Activated CD8-positive, alpha-beta memory T cell treated with anti-CD3 and anti-CD28 coated beads, Interleukin-2, amount 50 U/mL, for 4 hours (primary cell): ENCODE results near the gene TOB2.
A peak's percentile ranks its signal among the peaks of the same experiment; 100 is the strongest.
"Not testable (repeated sequence)": the region's sequence is repeated elsewhere in the genome, so short reads cannot be mapped to it uniquely, and the experiment has no call there.

ENCODE experiments used
- DNase-seq: peaks from one replicate; pipeline ENCODE4 v3.0.0-alpha.2; 2020

Gene TOB2

DNA sequence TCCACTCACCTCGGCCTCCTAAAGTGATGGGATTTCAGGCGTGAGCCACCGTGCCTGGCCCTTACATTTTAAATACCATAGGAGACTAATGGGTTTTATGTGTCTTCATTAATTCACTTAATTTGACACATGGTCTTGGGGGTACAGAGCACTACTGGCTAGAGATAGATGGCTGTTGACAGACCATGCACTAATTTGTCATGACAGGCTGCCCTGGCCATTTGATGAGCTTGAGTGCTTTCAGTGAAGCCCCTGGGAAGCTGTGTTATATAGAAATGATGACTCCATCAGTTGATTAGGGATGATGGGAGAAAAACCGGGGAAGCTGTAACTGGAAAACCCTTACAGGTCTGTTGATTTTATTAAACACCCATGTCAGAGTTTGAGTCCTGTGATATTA lies 15.3 kb upstream of the TOB2 start:
- DNase-seq: no peak

DNA sequence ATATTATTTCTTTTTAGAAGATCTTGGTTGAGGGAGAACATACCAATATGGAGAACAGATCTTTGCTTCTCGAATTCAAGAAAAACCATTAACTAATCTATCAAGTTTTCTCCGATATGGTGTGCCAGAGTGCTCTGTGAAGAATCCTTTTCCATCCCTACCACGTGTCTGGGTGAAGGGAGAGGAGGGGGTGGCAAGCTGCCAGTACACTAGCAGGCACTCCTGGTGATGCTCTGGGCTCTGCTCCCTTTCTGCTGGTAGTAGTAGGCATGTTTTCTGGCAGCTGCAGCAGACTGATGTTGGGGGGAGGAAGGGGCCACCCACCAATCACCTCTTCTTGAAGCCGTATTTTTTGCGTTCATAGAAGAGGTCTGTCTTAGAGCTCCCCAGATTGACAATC lies 13.5 kb upstream of the TOB2 start:
- not testable (repeated sequence) for DNase-seq

DNA sequence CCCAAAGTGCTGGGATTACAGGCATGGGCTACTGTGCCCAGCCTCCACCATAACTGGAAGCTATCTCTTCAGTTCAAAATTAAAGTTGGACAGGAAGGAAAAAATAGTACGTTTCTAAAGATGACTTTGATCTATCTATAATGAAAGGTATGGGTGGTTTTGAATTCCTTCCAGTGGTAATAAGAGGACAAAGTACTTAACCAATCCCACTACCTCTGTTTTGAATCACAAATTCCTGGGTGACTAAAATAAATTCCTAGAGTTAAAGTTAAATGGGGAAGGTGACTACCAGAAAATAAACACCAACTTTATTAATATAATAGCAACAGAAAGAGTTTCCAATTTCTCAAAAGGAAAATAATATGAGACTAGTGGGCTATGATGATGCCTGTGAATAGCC lies 12.8 kb upstream of the TOB2 start:
- DNase-seq: no peak

DNA sequence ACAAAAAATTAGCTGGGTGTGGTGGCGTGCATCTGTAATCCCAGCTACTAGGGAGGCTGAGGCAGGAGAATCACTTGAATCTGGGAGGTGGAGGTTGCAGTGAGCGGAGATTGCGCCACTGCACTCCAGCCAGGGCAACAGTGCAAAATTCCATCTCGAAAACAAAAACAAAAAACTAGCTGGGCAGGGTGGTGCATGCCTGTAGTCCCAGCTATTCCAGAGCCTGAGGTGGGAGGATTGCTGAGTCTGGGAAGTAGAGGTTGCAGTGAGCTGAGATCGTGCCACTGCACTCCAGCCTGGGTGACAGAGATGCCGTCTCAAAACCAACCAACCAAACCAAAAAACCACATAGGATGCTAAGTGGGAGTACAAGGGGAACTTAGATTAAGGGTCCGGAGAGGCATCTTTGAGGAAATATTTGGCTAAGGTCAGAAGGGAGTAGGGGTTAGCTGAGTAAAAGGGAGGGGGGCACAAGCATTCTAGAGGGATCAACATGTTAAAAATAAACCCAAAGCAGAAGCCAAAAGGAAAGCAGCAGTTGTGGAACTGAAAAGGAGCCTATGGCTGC lies 11.6 kb upstream of the TOB2 start:
- DNase-seq: no peak

DNA sequence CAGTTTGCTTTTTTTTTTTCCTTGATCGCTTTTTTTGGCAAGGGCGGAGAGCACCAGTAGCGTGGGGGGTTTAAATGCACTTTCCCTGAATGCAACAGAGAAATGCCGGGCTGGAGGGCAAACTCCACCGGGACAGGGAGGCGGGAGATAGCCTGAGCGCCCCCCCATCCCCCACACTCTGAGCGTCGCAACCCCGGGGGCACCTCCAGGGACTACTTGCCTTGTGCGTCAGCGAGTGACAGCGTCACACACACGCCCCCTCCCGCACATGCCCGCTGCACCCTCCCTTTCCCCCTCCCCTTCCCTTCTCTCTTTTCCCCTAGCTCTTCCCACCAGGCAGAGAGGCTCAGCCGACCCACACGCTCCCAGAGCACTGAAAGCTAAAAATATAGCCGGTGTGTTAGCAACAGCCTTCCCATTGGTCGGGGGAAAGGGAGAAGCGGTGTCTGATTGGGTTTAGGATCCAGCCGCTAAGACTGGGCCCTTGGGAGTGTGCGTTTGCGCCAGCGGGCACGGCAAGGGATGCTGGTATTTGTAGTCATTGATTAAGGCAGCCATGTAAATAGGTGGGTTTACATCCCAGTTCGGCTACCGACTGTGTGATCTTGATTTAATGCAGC lies 1.7 kb upstream of the TOB2 start:
- DNase-seq: peak; percentile 82

DNA sequence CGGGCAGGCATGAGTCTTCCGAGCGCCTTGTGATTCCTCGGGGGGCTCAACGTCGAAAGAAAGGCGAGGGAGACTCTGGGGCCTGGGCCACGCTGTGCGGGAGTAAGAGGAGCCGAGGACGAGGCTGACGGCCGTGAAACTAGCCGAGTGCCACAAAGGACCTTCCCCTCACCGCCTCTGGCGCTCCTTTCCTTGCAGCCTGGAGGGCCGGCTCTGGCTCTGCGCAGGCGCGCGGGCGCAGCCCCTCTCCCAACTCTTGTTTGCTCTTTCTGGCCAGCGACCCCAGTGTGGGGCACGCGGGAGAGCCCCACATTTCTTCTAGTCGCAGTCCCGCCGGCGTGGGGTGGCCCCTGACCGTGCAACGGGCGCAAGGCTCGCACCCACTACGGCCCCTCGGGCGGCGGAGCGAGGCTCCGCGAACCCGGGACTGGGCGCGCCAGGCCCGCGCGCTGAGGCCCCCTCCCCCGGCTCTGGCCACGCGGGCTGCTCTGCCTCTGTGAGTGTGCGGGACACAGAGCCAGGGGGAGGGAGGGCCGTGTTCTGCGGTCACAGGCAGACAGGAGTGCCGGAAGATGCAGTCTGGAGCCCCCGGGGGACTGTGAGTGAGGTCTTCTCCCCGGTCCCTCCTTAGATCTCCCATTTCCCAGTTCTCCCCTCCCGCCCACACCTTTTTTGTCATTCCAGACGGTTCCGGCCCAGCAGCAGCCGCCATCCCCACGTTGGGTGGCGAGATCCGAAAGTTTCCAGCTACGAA lies 1.0 kb upstream of the TOB2 start:
- DNase-seq: peak; percentile 50

DNA sequence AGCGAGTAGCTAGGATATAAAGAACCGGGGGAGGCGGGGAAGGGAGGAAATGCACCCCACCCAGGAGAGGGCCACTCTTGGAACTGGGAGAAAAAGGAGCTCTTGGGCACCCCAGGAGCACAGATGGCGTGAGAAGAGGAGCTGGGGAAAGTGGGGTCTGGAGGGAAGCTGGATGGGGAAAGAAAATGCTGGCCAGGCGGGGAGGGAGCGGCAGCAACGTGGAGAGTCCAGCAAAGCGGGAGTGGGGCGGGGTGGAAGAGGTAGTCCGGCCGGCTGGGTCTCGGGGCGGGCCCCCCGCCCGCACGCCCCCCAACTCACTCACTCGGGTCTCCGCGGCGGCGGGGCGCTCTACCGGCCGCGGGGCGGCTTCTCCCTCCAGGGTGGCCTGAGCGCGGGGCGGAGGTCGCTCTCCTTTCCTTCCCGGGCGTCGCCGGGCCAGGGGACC lies 522 bp downstream of the TOB2 start:
- no peak for DNase-seq

DNA sequence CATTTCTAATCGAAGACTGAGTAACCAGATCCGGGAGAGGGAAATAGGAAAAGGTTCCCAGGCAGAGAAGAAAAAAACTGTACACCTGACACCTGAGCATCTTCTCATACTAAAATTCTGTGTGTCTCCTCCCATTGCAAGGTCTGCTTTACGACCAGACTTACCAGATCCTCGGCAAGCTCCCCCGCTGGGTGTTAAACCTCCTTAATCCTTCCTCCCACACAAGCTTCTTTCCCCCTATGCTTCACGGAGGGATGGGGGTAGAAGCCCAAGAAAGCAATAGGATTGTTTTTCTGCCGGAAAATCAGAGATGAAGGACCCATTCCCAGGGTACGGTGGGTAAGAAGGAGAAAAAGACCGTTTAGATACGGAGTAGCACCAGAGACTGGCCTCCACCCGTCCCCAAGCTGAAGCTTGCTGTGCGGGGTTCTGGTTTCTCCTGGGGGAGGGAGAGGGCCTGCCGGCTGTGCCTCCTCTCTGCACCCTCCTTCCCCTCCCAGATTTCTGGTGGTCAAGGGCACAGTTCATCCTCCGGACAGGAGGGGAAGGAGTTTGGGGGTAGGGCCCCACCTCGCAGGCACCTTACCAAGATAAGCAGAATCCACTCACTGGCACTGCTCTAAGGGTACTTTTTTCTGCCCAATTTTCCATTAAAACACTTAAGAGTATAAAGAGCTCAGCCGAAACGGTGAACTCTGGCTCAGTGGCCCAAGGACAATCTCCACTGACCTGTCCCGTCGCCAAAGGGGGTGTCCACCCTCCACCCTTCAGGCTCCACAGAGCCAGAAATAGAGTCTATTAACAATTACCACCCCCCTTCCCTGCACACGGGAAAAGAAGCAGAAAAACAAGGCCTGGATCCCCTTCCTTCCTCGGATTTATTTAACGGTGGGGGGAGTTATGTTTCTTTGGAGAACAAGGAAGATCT lies 1.2 kb downstream of the TOB2 start:
- DNase-seq: peak; percentile 16

DNA sequence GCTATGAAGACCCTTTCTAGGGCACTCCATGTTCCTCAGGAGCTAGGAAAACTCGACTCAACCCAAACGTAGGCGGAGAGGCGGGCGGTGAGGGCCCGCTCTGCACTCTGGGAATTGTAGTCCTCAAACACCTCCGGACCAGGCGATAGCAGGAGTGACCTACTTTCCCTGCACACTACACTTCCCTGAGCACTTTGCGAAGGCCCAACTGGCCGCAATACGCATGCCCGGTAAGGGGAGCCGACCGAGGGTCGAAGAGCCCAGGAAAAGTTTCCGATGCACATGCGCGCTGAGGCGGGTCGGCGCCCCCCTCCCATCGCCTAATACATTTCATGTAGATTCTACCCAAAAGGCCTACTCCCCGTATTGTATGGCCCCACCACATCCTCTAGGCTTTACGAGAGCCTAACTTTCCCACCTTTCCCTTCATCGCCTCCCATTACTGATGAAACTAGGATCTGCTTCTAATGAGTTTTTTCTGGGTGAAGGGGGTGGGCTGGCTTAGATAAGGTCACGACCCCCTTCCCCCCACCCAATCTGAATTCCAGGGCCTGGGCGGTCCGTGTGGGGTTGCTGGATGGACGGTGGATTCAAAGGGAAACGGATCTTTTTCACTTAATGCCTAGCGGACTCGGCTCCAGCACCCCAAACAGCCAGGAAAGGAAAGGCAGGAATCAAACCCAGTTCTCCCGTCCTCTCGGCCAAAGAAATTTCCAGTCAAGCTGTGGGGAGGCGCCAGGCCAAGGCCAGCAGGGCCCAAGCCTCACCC lies 2.1 kb downstream of the TOB2 start:
- peak; percentile 81 for DNase-seq

DNA sequence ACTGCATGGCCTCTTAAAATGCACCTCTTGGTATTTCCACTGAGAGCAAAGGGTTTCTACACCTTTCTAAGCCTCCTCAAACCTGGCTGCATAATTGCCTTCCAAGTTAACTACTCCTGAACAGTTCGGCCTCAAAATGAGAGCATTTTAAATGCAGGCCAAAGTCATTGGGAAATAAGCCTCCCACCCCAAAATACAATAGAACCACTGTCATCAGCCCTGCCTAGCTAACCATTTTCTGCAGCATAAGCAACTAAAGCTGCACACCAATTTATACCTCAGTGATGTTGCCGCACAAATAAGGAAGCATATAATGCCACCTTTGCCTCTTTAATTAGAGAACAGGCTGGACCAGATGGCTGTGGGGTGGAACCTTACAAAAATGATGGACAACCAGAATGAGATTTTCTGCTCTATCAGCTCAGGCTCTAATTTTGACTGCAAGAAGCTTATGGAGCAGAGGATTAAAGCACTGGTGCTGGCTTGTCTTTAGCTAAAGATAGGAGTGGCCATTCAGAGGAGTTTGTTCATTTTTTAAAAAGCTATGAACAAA lies 4.3 kb downstream of the TOB2 start:
- no peak for DNase-seq

DNA sequence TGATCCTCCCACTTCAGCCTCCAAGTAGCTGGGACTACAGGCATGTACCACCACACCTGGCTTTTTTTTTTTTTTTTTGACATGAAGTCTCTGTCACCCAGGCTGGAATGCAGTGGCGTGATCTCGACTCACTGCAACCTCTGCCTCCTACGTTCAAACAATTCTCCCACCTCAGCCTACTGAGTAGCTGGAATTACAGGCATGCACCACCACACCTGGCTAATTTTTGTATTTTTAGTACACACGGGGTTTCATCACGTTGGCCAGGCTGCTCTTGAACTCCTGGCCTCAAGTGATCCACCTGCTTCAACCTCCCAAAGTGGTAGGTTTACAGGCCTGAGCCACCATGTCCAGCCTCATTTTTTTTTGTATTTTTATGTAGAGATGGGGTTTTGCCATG lies 6.1 kb downstream of the TOB2 start:
- DNase-seq: not testable (repeated sequence)

DNA sequence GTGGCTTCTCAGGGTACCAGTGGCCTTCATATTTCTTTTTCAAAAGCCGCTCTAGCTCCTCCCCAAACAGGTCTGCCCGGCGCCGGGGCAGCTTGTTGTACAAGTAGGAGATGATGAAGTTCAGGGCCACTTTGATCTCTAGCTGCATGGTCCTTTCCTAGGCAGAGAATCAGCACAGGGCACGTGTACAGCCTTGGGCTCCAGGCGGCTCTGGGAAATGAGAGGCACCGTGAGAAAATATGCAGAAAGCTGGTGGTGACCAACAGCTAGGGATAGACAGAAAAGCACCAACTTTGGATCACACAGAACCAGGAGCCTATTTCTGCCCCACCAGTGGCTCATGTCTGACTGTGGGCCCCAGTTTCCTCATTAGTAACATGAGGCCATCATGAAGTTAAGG lies 9.4 kb downstream of the TOB2 start:
- no peak for DNase-seq

DNA sequence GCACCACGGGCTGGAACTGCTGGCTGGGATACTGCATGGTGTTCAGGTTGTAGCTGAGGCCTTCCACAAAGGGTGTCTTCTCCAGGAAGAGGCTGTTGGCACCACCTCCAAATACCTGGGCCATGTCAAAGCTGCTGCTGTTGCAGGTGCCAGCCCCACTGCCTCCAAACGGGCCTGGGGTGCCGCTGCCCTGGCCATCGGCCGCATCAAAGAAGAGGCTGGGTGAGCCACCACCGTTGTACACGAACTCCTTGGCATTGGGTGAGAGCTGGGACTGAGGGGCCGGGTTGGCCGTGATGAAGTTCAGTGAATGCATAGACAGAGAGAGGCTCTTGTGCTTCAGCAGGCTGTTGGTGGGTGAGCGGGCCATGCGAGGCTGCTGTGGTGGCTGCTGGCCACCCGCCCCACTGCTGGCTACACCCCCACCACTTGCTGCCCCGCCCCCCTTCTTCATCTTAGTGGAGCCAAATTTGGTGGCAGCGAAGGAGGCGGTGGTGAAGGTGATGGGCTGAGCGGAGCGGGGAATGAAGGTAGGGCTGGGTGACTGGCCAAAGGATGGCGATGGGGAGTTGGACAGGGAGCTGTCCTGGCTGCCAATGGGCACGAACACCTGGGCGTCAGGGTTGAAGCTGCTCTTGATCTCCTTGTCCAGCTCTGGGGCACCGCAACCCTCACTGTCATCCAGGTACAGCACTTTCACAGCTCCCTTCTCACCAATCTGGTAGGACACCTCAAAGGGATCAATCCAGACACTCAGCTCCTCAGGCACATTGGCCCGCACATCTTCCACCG lies 10.1 kb downstream of the TOB2 start:
- no peak for DNase-seq

DNA sequence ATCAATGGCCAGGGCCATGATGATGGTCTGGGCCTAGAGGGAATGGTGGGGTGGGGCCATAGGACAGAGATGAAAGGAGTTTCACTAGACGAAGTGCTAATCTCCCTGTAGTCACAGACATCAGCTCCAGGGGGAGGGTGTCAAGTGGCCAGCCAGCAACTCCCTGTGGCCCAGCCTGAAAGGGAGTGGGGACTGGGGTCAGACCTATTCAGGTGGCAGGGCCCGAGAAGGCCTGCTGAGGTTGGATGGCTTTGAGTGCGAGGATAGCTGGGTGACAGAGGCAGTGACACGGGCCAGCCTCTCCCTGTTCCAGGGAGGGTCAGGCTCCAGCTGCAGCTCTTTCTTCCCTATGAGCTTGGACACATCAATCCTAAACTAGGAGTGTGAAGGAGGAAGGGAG lies 11.0 kb downstream of the TOB2 start:
- DNase-seq: no peak

DNA sequence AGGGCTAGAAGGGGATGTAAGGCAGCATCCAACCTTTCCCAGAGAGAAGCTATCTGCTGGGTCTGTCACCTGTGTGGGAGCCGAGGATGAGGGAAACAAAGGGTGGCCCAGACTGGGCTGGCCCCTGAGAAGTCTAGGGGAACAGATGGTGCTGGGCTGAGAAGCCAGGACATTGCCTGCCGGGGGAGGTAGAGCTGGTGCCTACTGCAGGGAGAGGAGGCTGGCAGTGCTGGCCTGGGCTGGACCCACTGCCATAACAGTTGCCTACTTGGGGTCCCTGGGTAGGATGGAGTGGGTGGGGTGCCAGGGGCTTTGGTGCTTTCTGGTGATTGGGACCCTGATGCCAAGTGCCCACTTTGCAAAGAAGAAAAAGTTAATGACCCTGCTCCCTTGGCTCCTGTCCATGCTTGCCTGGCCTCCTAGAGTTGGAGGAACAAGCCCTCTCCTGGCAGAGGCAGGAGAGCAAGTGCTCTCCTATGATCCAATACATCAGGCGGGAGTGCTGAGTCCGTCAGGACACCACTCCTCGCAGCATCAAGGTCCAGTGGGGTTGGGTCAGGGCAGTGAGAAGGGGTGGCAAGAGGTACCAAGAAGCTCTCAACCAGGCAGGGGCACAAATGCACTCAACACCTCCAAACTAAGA lies 12.1 kb downstream of the TOB2 start:
- not testable (repeated sequence) for DNase-seq

DNA sequence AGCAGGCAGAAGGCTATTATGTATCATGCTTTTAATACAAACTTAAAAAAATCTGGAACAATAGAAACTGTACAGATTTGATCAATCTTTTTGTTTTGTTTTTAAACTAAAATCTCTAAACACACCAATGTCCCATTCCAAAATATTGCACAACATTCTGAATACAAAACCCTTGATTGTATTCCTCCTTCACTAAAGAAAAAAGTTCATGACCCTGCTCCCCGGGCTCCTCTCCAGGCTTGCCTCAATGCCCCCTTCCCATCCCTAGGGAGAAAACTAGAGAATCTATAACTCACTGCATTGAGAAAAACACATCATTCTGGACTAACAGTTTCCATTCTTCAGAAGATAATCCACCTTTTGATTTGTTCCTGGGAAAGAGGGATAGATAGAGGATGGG lies 13.1 kb downstream of the TOB2 start:
- DNase-seq: not testable (repeated sequence)

DNA sequence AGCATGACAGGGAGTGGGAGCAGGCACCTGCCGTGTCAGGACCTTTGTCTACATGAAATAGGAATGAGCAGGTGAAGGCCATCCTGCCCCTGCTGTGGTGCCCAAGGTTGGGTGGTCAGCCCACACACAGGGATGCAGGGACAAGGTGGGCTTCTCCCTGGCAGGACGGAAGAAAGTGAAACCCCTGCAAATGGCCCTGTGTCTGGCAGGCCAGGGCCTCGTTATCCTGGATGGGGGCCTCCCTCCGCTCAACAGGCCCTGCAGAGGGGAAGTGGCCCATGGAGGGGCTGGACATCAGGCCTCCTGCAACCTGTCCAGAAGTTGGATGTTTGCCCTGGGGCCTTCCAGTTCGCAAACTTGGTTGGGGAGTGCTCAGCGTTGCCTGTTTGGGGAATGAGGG lies 14.9 kb downstream of the TOB2 start:
- no peak for DNase-seq

DNA sequence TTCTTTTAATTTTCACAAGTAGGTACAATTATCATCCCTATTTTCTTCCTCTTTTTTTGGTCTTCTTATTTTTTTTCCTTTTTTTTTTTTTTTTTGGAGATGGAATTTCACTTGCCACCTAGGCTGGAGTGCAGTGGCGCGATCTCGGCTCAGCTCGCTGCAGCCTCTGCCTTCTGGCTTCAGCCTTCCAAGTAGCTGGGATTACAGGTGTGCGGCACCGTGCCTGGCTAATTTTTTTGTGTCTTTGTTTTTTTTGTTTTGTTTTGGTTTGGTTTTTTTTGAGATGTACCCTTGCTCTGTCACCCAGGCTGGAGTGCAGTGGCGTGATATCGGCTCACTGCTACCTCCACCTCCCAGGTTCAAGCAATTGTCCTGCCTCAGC lies 16.7 kb downstream of the TOB2 start:
- DNase-seq: no peak

DNA sequence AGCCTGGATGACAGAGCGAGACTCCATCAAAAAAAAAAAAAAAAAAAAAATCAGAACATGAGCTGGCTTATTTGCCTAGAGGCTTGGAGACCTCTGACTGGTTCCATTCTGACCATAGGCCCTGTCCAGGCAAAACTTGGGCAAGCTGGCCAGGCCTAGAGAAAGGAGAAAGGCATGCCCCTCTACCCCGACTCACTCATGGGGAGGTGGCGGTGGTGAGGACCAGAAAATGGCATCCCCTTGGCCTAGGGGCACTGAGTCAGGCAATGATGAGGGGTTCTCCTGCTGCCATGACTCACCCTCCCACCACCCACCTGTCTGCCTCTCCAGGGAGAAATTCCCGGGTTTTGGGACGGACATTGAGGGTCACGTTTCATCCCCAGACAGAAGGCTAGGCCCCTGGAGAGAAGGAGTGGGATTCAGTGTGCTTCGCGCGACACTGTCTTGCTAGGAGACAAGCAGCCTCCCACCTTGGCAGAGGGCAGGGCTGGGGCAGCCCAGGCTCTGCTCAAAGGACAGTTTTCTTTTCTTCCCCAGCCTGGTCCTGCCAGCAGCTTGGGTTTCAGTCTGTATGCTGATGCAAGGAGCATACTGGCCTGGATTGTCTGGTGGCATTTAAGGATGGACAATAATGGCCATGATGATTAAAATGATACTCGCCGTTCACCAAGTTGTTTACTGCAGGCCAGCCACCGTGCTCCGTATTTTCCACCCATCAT lies 17.2 kb downstream of the TOB2 start:
- no peak for DNase-seq
